ENCODE results near the gene CALHM5.

Gene CALHM5

GRCh38 chr6:116570856-116571682 is 59.6 kb downstream of the CALHM5 start, which contains the start of gene RWDD1 (continued):
- no peak for TF ChIP-seq PRDM2 (tag by site-specific recombination; IDR thresholded peaks at IDR 0.05; ENCODE audit: borderline replicate concordance)
- peak; percentile 97 for TF ChIP-seq ZNF324 (tag by site-specific recombination; IDR thresholded peaks at IDR 0.05)
- peak; percentile 98 for TF ChIP-seq ZNF518A (tag by site-specific recombination; conservative IDR thresholded peaks at IDR 0.05; ENCODE audit: low read depth)
- peak; percentile 46; the same call in 1 of the 2 replicates for TF ChIP-seq ZFHX2 (tag by site-specific recombination; conservative IDR thresholded peaks at IDR 0.05)
- peak; percentile 69 for TF ChIP-seq ZNF2 (tag by site-specific recombination; IDR thresholded peaks at IDR 0.05)
- no peak for TF ChIP-seq ZNF311 (tag by site-specific recombination; IDR thresholded peaks at IDR 0.05; ENCODE audit: borderline replicate concordance)
- no peak for TF ChIP-seq RBAK (tag by site-specific recombination; IDR thresholded peaks at IDR 0.05)
- peak; percentile 82; the same call in 1 of the 2 replicates for TF ChIP-seq ZNF692 (tag by site-specific recombination; IDR thresholded peaks at IDR 0.05)
- TF ChIP-seq ZNF19 (tag by site-specific recombination; IDR thresholded peaks at IDR 0.05; ENCODE audit: low read depth) = no peak
- TF ChIP-seq ZNF37A (tag by site-specific recombination; IDR thresholded peaks at IDR 0.05) = no peak
- TF ChIP-seq ZNF639 (tag by site-specific recombination; IDR thresholded peaks at IDR 0.05) = peak; percentile 94
- no peak for TF ChIP-seq ZNF658 (tag by site-specific recombination; IDR thresholded peaks at IDR 0.05)
- peak; percentile 92; the same call in 1 of the 2 replicates for TF ChIP-seq PBX3 (CRISPR knock-in tag; IDR thresholded peaks at IDR 0.05)
- TF ChIP-seq KLF8 (tag by site-specific recombination; IDR thresholded peaks at IDR 0.05) = peak; percentile 86
- TF ChIP-seq ZNF426 (tag by site-specific recombination; IDR thresholded peaks at IDR 0.05) = no peak
- no peak for TF ChIP-seq ZBTB1 (tag by site-specific recombination; IDR thresholded peaks at IDR 0.05)
- no peak for TF ChIP-seq ZNF214 (tag by site-specific recombination; IDR thresholded peaks at IDR 0.05; ENCODE audit: borderline replicate concordance)
- TF ChIP-seq ZNF561 (tag by site-specific recombination; IDR thresholded peaks at IDR 0.05; ENCODE audit: borderline replicate concordance) = peak; percentile 78; the same call in 1 of the 2 replicates
- peak; percentile 63; the same call in 1 of the 2 replicates for TF ChIP-seq ZNF580 (tag by site-specific recombination; IDR thresholded peaks at IDR 0.05)
- TF ChIP-seq PRDM4 (tag by site-specific recombination; IDR thresholded peaks at IDR 0.05) = 0 out of 2 replicates have a peak, but pooled peaks have one; percentile 25
